GM12878 (cell line): ENCODE data around the gene EPHA7. TPM values are rescaled to one million over a fixed set of nuclear protein-coding genes. Genes with fewer than 3 reads are reported as not detected.

Experiments
- ATAC-seq: fragments of 200-7000 bp; cut with Tn5 transposase; 3 replicates; pipeline ENCODE4 v1.9.1; 2020; ENCODE audit warnings: mild to moderate bottlenecking, moderate library complexity
- BruUV-seq: library from RNA; stranded (reverse); fragments of 400-500 nt; replicated peaks from 2 replicates; lab custom pipeline; 2021; lab: Mats Ljungman, UMichigan
- CTCF ChIA-PET: fragments of 300-600 bp; sonication (Branson Sonifier 250); formaldehyde crosslinking; extraction: SDS; loops from one replicate; lab custom pipeline; 2021; ENCODE audit warnings: inconsistent platforms; lab: Yijun Ruan, JAX
- POLR2A ChIA-PET: fragments of 350-600 bp; formaldehyde crosslinking; extraction: SDS; loops from one replicate; lab custom pipeline; 2021; ENCODE audit warnings: inconsistent platforms; lab: Charles Lee
- RAD21 ChIA-PET: fragments of 300-600 bp; sonication (Branson Sonifier 250); formaldehyde crosslinking; loops from one replicate; lab custom pipeline; 2023; ENCODE audit warnings: antibody characterized with exemption; ENCODE audit not compliant: unreplicated experiment; lab: Charles Lee
- SMC1A ChIA-PET: fragments of 300-600 bp; sonication (Branson Sonifier 250); formaldehyde crosslinking; loops from one replicate; lab custom pipeline; 2023; ENCODE audit not compliant: unreplicated experiment, uncharacterized antibody; lab: Charles Lee
- DNase-seq: peaks from one replicate; pipeline ENCODE4 v3.0.0-alpha.2; 2011; ENCODE audit warnings: low read depth, low spot score
- FAIRE-seq: peaks from 3 replicates; lab custom pipeline; 2011; peaks lifted over from hg19 to GRCh38; lab: Jason Lieb, UNC
- H2AFZ ChIP-seq: 2 replicates; pipeline ENCODE4 v1.6.0; 2011; ENCODE audit warnings: low read depth, low read length, control low read depth; ENCODE audit not compliant: control insufficient read depth
- H3K27ac ChIP-seq: 2 replicates; pipeline ENCODE4 v1.5.1; 2011; ENCODE audit warnings: control low read depth; ENCODE audit not compliant: control insufficient read depth, insufficient read depth
- H3K27me3 ChIP-seq, 2 experiments: replicated peaks in 1 of 2; 2 replicates each; pipeline versions ENCODE4 v1.6.0 to v1.6.1; 2011; ENCODE audit warnings: low read length in 1 of 2; ENCODE audit not compliant: control insufficient read depth in 2 of 2, insufficient read depth in 2 of 2
- H3K36me3 ChIP-seq, 2 experiments: 2 replicates each; pipeline ENCODE4 v1.5.1; 2011; ENCODE audit warnings: low read length in 1 of 2; ENCODE audit not compliant: control insufficient read depth in 2 of 2, insufficient read depth in 2 of 2
- H3K4me1 ChIP-seq: 2 replicates; pipeline ENCODE4 v1.6.1; 2011; ENCODE audit warnings: mild to moderate bottlenecking, low read length, moderate library complexity, mixed read lengths; ENCODE audit not compliant: control insufficient read depth, insufficient read depth
- H3K4me2 ChIP-seq: 2 replicates; pipeline ENCODE4 v1.6.0; 2011; ENCODE audit warnings: control low read depth; ENCODE audit not compliant: control insufficient read depth, insufficient read depth
- H3K4me3 ChIP-seq: fragments of 200-600 bp; sonication (generic); 2 replicates; pipeline ENCODE4 v1.5.1; 2016
- H3K79me2 ChIP-seq: 2 replicates; pipeline ENCODE4 v1.6.0; 2011; ENCODE audit warnings: low read length; ENCODE audit not compliant: control insufficient read depth, insufficient read depth
- H3K9ac ChIP-seq: 2 replicates; pipeline ENCODE4 v1.8.0; 2011; ENCODE audit warnings: low read length, control low read depth, mixed read lengths; ENCODE audit not compliant: control insufficient read depth, insufficient read depth
- H3K9me3 ChIP-seq: replicated peaks from 3 replicates; pipeline ENCODE4 v1.5.1; 2011; ENCODE audit warnings: mild to moderate bottlenecking, low read length; ENCODE audit not compliant: control insufficient read depth, insufficient read depth
- H4K20me1 ChIP-seq: 2 replicates; pipeline ENCODE4 v1.6.0; 2011; ENCODE audit not compliant: control insufficient read depth, insufficient read depth
- CEBPB ChIP-seq, 2 experiments: fragments of 150-350 bp in 1 of 2; IDR thresholded peaks; 2 replicates each; pipeline ENCODE4 v1.6.1; 2012 to 2014; ENCODE audit warnings: low read depth in 2 of 2, low read length in 2 of 2, borderline replicate concordance in 1 of 2, inconsistent platforms in 1 of 2
- CHD4 ChIP-seq: fragments of 200-600 bp; sonication (generic); IDR thresholded peaks from 2 replicates; pipeline ENCODE4 v1.6.1; 2016; ENCODE audit warnings: mild to moderate bottlenecking
- E2F4 ChIP-seq: IDR thresholded peaks from 2 replicates; pipeline ENCODE4 v1.6.1; 2012; ENCODE audit warnings: low read depth, low read length, improper control_type of control experiment
- EP300 ChIP-seq, 2 experiments: fragments of 150-350 bp in 1 of 2; IDR thresholded peaks; 2 replicates each; pipeline ENCODE4 v1.6.1; 2011 to 2012; ENCODE audit warnings: low read depth in 2 of 2, low read length in 2 of 2, borderline replicate concordance in 1 of 2, improper control_type of control experiment in 1 of 2, inconsistent platforms in 1 of 2; ENCODE audit not compliant: control insufficient read depth in 1 of 2
- ESRRA ChIP-seq: IDR thresholded peaks from 2 replicates; pipeline ENCODE4 v1.6.1; 2012; ENCODE audit warnings: mild to moderate bottlenecking, low read length, improper control_type of control experiment
- GATAD2B ChIP-seq: fragments of 450-650 bp; conservative IDR thresholded peaks from 2 replicates; pipeline ENCODE4 v1.6.1; 2017; ENCODE audit warnings: low read depth, mild to moderate bottlenecking, moderate library complexity
- IKZF2 ChIP-seq, 2 experiments: fragments of 450-650 bp; IDR thresholded peaks; 2 replicates each; pipeline ENCODE4 v1.6.1; 2017; ENCODE audit warnings: mild to moderate bottlenecking in 2 of 2, moderate library complexity in 2 of 2
- IRF3 ChIP-seq: fragments of 450-650 bp; IDR thresholded peaks from 2 replicates; pipeline ENCODE4 v1.6.1; 2014; ENCODE audit warnings: mild to moderate bottlenecking
- NBN ChIP-seq: fragments of 450-650 bp; IDR thresholded peaks from 2 replicates; pipeline ENCODE4 v1.6.1; 2016
- NFYB ChIP-seq: IDR thresholded peaks from 2 replicates; pipeline ENCODE4 v1.6.1; 2011; ENCODE audit warnings: low read depth, mild to moderate bottlenecking, low read length, improper control_type of control experiment, moderate library complexity; ENCODE audit not compliant: insufficient read depth
- NR2C2 ChIP-seq: IDR thresholded peaks from 2 replicates; pipeline ENCODE4 v1.6.1; 2011; ENCODE audit warnings: borderline replicate concordance, low read depth; ENCODE audit not compliant: control insufficient read depth, insufficient read length
- PBX3 ChIP-seq: IDR thresholded peaks from 2 replicates; pipeline ENCODE4 v1.6.1; 2011; ENCODE audit warnings: mild to moderate bottlenecking, low read depth, low read length, moderate library complexity; ENCODE audit not compliant: insufficient replicate concordance
- RCOR1 ChIP-seq: conservative IDR thresholded peaks from 2 replicates; pipeline ENCODE4 v1.6.1; 2012; ENCODE audit warnings: low read depth, low read length, improper control_type of control experiment
- SMARCA5 ChIP-seq: fragments of 450-650 bp; IDR thresholded peaks from 2 replicates; pipeline ENCODE4 v1.6.1; 2017; ENCODE audit warnings: mild to moderate bottlenecking
- SREBF1 ChIP-seq: IDR thresholded peaks from 2 replicates; pipeline ENCODE4 v1.6.1; 2012; ENCODE audit warnings: mild to moderate bottlenecking, low read length
- TCF12 ChIP-seq: IDR thresholded peaks from 2 replicates; pipeline ENCODE4 v1.6.1; 2011; ENCODE audit warnings: low read depth, mild to moderate bottlenecking, low read length
- WGBS: methylation state at CpG from one replicate; pipeline ENCODE4 v1.1.6; 2016; ENCODE audit warnings: low lambda C conversion rate; ENCODE audit not compliant: insufficient replicate concordance, insufficient coverage; ENCODE audit errors: missing lambda C conversion rate; 5-methylcytosine and 5-hydroxymethylcytosine counted together
- in situ Hi-C: fragments of 300-500 bp; cut with MboI; formaldehyde crosslinking; loops from 9 replicates; pipeline ENCODE4 v1.14.3; 2018; ENCODE audit warnings: mixed read lengths
- intact Hi-C: fragments of 100-400 bp; cut with micrococcal nuclease; formaldehyde crosslinking; loops from one replicate; pipeline ENCODE4 v1.14.2; 2022; ENCODE audit not compliant: unreplicated experiment
- polyA plus RNA-seq, 11 experiments: library from polyadenylated mRNA; depleted of rRNA in 4 of 11; unstranded in 6 of 11; stranded (reverse) in 5 of 11; fragments of >200 nt; fragmentation: Nextera tagmentation in 4 of 11; fragmentation: Illumina TruSeq in 1 of 11; extraction: Ambion mirVana in 4 of 11; extraction: Trizol in 1 of 11; gene quantifications; 1 replicate in 1 of 11; 2 replicates in 10 of 11; pipeline versions ENCODE4 v1.2.1 to v1.2.3, GENCODE V29; 2011 to 2016; ENCODE audit warnings: inconsistent platforms in 2 of 11, missing spikeins in 2 of 11, low read depth in 1 of 11
- total RNA-seq, 4 experiments: library from RNA; depleted of rRNA in 3 of 4; stranded (reverse); fragments of >200 nt in 3 of 4; fragmentation: Illumina TruSeq in 1 of 4; extraction: Trizol in 1 of 4; gene quantifications; 2 replicates each; pipeline versions ENCODE4 v1.2.1 to v1.2.3, GENCODE V29; 2013 to 2021
- TF ChIP-seq, protein P1 (sequence below): IDR thresholded peaks from 2 replicates; pipeline ENCODE4 v1.6.1; 2011; ENCODE audit warnings: borderline replicate concordance, low read depth, mild to moderate bottlenecking, moderate library complexity, low read length; ENCODE audit not compliant: insufficient read depth, poor library complexity, severe bottlenecking

EPHA7 gene
- total and polyA plus RNA-seq, 10 of the 15 experiments (the other 5 are each of a cell fraction or from before 2014, with no cell fraction given): not detected

DNA sequence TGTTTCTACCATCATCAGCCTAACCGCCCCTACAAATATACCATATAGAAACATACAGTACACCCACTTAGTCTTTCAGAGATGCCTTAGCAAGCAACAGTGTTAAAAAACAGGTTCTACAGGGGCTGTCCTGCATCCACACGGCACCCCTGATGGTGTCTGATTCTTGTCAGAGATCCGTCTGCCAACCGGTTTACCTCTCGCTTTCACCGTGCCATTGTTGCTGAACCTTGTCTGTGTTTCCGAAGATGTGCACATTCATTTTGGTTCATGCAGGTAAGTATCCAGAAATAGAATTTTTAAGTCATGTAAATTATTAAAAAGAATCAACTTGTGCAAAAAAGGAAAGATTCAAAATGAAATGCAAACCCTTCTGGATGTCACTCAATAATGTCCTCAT is 52.9 kb downstream of the EPHA7 start:
- ChIA-PET CTCF (no interaction called here), RAD21 (no interaction called here), POLR2A (no interaction called here), SMC1A (no interaction called here)
- Histone ChIP-seq H4K20me1 (no peaks in the 10 kb centered on the region), H3K4me3 (no peak overlapping the region), H2AFZ (no peak overlapping the region), H3K36me3 (no peaks in the 10 kb centered on the region), H3K9ac (no peak overlapping the region), H3K79me2 (no peaks in the 10 kb centered on the region), H3K27ac (no peak overlapping the region), H3K9me3 (no peaks in the 10 kb centered on the region), H3K4me2 (no peak overlapping the region), H3K4me1 (no peaks in the 10 kb centered on the region), H3K27me3 (no peaks in the 10 kb centered on the region)
- intact Hi-C loops: no loop called here
- 48% methylated on average over 7 of the region's 7 CpGs for WGBS
- no peak for ATAC-seq
- in situ Hi-C loops: no loop called here
- no peak for TF ChIP-seq CEBPB (IDR thresholded peaks at IDR 0.05; ENCODE audit: borderline replicate concordance in 1 of 2, low read depth in 2 of 2, low read length in 2 of 2)
- TF ChIP-seq SREBF1: no peak
- no peak for TF ChIP-seq NFYB
- no peak for TF ChIP-seq ESRRA
- TF ChIP-seq, protein P1, sequence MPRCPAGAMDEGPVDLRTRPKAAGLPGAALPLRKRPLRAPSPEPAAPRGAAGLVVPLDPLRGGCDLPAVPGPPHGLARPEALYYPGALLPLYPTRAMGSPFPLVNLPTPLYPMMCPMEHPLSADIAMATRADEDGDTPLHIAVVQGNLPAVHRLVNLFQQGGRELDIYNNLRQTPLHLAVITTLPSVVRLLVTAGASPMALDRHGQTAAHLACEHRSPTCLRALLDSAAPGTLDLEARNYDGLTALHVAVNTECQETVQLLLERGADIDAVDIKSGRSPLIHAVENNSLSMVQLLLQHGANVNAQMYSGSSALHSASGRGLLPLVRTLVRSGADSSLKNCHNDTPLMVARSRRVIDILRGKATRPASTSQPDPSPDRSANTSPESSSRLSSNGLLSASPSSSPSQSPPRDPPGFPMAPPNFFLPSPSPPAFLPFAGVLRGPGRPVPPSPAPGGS: no peak
- TF ChIP-seq EP300 (IDR thresholded peaks at IDR 0.05; ENCODE audit: borderline replicate concordance in 1 of 2, control insufficient read depth in 1 of 2, low read depth in 2 of 2, low read length in 2 of 2): no peak
- TF ChIP-seq IRF3: no peak
- no peak for TF ChIP-seq SMARCA5
- TF ChIP-seq NR2C2: no peak
- TF ChIP-seq PBX3: no peak
- TF ChIP-seq IKZF2 (IDR thresholded peaks at IDR 0.05): no peak
- TF ChIP-seq TCF12: no peak
- no peak for TF ChIP-seq RCOR1
- TF ChIP-seq GATAD2B: no peak
- TF ChIP-seq E2F4: no peak
- no peak for TF ChIP-seq CHD4
- no peak for TF ChIP-seq NBN
- FAIRE-seq: no peak
- no peak for DNase-seq
- no TSS peak for BruUV-seq
